Stimulated activated CD4-positive, alpha-beta T cell treated with anti-CD3 and anti-CD28 coated beads, Interleukin-15, amount 100 ng/mL, for 1 hour (primary cell): ENCODE results near the gene MPHOSPH8.
"Not testable (repeated sequence)": the region's sequence is repeated elsewhere in the genome, so short reads cannot be mapped to it uniquely, and the experiment has no call there.

ENCODE experiments used
- DNase-seq, 2 donors: peaks; one replicate each; pipeline ENCODE4 v3.0.0-alpha.2; 2020; ENCODE audit warnings: low read depth in 1 of 2, low spot score in 1 of 2

The MPHOSPH8 gene

DNA sequence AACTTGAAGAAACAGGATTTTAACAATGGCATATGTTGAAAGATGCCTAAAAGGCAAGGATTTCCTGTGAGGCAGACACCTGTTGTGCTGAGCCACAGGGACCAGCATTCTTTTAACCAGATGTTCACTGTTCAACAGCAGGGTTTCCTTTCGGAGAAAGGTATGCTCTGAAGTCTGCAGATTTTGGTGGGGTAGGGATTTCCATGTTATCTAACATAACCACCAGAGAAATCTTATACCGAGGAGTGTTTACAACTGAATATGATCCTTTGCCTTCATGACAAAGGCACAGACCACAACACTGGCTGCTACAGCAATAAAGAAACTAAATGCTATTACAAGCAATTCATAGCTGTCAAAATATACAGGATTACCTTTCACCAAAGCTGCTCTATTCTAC is 48.1 kb downstream of the MPHOSPH8 start:
- no peak for DNase-seq

GRCh38 chr13:19685034-19685433 is 51.6 kb downstream of the MPHOSPH8 start:
- no peak for DNase-seq

DNA sequence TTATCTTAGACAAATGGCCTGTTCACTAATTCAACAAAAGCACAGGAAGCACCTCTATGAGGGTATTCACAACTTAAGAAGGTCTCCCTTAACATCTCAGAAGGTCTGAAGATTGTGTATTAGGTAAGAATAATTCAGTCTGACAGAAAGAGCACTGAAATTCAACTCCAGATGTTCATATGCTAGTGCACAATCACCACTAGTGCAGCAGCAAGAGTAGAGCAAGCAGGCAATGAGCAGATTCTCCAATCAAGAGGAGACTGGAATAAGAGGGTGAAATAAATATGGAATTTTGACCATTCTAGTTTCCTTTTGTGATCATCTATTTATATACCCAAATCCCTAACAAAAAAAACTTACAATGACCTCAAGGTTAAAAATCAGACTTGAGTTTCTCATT is 52.0 kb downstream of the MPHOSPH8 start:
- no peak for DNase-seq

- DNase-seq: not testable (repeated sequence)
These were observed 58.0 kb downstream of the MPHOSPH8 start for GRCh38 chr13:19691447-19691846.

- DNase-seq: no peak
These were observed 62.0 kb downstream of the MPHOSPH8 start for GRCh38 chr13:19695428-19695827.

DNA sequence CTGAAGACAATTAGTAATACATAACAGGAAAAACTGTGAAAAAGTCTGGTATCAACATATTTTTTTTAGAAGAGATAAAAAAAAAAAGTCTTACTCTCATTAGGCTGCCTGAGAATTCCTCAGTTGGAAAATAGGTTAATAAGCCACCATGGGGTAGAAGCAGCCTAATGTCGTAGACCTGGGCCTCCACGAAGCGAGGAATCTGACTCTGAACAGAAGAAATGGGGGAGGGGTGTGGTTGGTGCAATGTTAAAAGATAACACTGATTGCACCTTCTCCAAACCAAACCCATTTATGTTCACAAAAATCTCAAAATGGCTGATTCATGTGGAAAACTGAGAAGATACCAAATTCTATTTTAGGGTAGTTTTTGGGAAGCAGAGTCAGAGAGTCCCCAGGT is 62.4 kb downstream of the MPHOSPH8 start:
- DNase-seq: no peak

GRCh38 chr13:19700963-19701362 is 67.5 kb downstream of the MPHOSPH8 start:
- DNase-seq: not testable (repeated sequence)

DNA sequence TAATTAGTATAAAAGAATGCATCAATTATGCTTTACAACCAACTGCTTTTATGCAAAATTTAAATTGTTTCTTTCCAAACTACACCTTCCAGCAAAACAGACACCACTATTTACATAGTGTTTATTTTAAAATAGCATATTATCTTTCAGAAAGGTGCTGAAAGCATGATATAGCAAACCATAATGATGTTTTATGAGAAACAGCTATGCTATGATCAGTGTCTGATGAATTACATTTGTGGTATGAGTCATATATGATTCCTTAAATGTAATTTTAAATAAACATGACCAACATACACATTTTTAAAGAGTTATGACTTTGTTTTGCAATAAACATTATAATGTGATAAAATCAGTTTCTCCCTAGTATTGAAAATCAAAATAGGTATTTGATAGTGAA is 68.2 kb downstream of the MPHOSPH8 start:
- not testable (repeated sequence) for DNase-seq

DNA sequence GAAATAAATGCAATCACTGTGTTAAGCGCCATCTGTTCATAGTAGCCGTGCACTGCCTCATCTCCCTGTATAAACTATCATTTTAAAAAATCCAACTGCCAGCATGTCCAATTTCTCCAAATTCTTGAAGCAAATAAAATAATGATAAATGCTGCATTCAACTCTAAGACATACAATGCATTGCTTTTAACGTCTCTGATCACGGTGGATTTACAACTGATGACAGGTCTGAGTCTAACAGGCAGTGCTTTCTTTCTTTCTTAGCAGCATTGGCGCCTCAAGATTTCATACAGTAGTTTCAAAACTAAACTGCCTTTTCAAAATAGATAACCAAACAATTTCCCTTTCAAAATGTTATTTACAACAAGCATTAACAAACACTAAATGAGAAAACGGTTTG is 70.8 kb downstream of the MPHOSPH8 start:
- not testable (repeated sequence) for DNase-seq

DNA sequence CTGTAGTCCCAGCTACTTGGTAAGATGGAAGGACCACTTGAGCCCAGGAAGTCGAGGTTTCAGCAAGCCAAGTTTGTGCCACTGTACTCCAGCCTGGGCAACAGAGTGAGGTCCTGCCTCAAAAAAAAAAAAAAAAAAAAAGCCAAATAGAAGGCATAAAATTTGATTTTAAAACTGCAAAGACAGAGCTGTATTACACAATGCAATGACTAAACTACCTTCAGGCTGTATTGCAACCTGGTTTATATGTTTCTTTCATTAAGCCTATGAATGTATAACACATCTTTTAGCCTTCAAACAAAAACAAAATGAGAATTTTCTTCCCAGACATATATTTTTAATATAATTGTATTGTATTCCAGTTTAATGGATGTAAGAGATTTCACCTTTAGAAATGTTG is 75.6 kb downstream of the MPHOSPH8 start:
- not testable (repeated sequence) for DNase-seq

DNA sequence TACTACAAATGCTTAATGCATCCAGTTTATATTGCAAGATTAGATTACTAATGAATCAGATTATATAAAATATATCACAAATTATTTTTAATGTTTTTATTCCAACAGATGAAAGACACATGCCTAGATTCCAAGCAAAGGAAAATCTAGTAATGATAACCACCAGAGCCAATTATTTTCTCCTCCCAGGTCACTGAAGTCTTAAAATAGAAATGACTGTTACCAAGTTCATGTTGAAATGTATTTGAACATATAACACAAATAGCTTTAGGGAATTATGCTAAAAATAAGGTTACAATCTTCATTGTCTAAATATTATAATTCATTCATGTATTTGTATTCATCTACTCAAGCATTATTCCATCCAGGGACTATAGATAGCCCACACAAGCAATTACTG is 76.3 kb downstream of the MPHOSPH8 start:
- DNase-seq: not testable (repeated sequence)

GRCh38 chr13:19713186-19713965 is 79.9 kb downstream of the MPHOSPH8 start:
- DNase-seq: no peak

DNA sequence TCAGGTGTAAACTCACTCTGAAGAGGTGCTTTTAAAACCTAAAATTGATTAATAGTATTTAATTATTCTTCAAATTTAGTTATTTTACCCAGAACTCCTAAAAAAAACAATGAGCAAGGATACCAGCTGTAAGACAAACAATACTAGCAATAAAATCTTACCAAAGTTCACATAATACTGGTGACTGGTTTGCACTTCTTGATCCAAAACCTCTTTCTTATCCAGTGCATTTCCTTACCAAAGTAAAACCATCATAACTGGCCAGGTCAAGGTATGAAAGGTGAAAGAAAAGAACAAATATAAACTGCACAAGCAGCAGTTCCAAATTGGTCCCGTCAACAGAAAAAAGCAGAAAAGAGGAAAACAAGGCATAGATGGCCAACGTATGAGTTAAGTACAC is 86.6 kb downstream of the MPHOSPH8 start:
- DNase-seq: no peak
